Activated CD8-positive, alpha-beta memory T cell treated with anti-CD3 and anti-CD28 coated beads for 24 hours (primary cell): ENCODE measurements around the gene GPI.
"Not testable (repeated sequence)": the region's sequence is repeated elsewhere in the genome, so short reads cannot be mapped to it uniquely, and the experiment has no call there.

ENCODE experiments used
- DNase-seq: peaks from one replicate; pipeline ENCODE4 v3.0.0-alpha.2; 2020

The GPI gene

GRCh38 chr19:34369166-34369565 lies 4.2 kb downstream of the GPI start:
- DNase-seq: not testable (repeated sequence)

DNA sequence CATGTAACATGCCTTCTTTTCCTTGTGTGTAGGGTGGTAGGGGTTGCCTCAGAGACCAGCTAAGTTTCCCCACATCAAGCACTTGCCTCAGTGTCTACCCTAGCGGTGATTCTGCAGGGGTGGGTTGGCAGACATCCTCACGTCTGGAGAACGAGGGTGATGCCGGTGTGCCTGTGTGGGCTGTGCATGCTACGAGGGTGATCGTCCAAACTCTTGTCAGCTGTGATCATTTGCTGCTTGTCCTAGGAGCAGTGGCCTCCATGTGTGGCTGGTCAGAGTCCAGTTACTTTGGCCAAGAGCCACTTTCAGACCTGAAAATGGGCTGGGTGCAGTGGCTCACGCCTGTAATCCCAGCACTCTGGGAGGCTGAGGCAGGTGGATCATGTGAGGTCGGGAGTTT lies 5.1 kb downstream of the GPI start:
- no peak for DNase-seq

DNA sequence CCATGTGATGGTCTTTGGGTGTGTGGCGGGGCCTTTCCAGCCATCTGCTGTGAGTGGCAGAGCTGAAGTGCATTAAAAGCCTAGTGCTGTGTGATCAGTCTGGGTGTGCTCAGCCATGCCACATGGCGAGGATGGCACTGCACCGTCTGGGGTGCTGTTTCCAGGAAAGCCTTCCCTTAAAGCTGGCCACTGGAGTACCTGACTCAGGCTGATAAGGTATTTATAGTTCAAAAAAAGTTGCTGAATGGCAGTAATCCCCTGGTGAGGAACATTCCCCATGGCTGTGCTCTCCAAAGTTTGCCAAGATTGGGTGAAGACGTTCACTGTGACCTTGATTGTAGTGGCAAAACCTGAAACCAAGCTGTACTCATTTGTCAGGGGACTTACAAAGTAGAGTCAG lies 6.0 kb downstream of the GPI start:
- no peak for DNase-seq

- no peak for DNase-seq
These were observed 8.7 kb downstream of the GPI start for GRCh38 chr19:34373601-34374288.

- no peak for DNase-seq
These were observed 10.6 kb downstream of the GPI start for GRCh38 chr19:34375598-34375997.

DNA sequence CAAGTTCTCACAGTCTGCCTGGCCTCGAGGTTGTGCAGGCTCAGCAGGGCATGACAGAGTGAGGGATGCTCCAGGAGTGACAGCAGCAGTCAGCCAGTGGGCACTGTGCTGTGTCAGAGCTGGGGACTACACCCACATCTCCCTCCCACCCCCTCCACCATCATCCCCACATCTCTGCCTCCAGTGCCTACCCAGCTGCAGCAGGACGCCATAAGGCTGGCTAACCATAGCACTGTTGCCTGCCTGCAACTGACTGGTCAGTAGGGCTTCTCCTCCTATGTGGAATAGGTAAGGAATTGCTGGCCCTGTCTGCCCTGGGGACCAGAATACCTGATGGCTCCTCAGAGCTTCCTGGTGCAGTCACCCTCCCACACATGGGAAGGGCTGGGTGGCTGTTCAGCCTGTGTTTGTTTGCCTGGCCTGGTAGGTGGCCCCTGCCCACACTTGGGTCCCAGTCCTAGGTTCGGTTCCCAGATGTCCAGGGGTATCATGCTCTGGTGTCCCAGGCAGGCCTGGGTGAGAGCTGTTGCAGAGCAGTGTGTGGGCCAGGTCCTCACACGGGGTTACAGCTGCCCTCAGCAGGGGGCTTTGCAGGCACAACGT lies 15.7 kb downstream of the GPI start:
- no peak for DNase-seq

DNA sequence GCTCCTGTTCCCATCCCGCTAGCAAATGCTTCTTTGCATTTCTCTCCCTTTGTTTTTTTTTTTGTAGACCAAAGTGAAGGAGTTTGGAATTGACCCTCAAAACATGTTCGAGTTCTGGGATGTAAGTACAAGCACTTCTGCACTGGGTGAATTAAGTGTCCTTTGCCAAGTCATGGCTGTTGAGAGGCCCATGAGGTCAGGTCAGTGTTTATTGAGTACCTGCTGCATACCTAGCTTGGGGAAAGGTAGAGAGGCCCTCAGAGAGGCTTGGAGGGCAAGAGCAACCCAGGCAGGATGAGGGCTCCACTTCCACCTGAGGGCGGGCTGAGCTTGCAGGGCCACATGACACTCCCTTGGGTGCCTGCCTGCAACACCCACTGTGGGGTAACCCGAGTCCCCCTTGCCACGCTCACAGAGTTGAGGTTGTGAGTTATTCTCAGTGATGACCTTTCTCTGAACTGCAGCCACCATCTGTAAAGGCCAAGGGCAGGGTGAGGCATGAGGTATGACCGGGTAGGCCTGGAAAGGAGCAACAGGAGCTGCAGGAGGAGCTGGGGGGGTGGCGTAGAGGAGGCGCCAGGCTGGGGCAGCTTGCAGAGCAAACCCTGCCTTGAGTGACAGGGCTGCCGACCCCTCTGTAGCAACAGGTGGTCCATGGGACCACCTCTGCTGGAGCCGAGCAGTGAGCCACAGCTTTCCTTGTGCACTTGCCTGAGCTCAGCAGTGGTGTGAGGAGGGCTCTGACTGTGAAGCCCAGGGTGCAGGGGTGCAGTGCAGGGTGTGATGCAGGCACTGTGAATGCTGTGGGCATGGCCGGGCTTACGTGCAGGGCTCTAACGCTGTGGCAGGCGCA lies 16.6 kb downstream of the GPI start:
- DNase-seq: no peak

- no peak for DNase-seq
These were observed 17.5 kb downstream of the GPI start for GRCh38 chr19:34382471-34382870.

DNA sequence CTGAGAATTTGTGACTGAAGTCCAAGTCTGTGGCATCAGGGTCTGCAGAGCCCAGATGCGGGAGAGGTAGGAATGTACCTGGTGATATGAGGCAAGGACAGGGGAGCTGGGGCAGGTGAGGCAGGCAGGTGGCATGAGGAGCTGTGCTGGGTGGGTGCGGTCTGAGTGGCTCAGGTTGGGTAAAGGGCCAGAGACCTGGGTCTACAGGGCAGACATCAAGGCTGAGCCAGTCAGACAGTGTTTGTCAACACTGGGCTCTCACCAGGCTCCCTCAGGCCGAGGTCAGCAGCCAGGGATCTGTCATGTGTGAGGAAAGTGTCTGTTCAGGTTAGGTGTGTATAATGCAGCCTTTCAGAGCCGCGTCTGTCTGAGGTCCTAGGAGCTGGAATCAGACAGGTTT lies 18.6 kb downstream of the GPI start:
- no peak for DNase-seq

DNA sequence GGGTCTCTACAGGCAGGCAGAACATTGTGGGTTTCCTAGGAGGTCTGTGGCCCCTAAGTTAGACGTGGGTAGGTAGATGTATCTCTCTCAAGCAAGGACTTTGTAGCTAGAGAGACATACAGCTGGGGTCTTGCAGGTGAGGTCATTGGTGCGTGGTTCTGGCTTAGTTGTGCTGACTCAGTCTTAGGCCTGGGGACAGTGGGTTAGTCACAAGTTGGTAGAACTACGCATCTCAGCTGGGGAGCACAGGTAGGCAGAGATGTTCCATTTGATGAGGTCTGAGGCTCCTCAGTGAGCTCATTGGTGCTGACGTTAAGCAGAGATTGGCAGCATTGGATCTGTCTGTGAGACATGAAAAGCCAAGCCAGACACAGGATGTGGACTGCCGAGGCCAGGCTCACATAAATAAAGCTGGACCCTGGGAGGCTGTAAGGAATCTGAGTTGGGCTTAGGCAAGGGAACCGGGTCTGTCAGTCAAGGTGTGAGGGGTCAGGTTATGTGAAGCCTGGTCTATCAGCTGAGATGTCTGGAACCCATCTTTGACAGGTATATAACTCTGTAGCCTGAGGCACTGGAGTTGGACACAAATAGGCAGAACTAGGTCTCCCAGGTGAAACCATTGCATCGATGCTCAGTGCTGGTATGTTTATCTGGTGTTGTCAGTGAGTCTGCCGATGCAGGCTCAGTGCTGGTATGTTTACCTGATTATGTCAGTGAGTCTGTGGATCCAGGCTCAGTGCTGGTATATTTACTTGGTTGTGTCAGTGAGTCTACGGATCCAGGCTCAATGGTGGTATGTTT lies 21.8 kb downstream of the GPI start:
- no peak for DNase-seq

- DNase-seq: no peak
These were observed 22.4 kb downstream of the GPI start for GRCh38 chr19:34387446-34387810.

DNA sequence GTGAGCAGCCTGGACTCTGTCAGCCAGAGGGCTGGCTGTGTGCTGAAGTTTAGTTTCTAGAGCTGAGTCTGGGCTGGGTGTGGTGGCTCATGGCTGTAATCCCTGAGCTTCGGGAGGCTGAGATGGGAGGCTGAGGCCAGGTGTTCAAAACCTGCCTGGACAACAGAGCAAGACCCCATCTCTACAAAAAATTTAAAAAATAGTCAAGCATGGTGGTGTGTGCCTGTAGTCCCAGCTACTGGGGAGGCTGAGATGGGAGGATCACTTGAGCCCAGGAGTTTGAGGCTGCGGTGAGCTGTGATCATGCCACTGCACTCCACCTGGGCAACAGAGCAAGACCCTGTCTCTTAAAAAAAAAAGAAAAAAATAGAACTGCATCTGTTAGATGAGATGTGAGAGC lies 23.7 kb downstream of the GPI start:
- not testable (repeated sequence) for DNase-seq

GRCh38 chr19:34391813-34392212 lies 26.8 kb downstream of the GPI start:
- no peak for DNase-seq

GRCh38 chr19:34393031-34393430 lies 28.0 kb downstream of the GPI start:
- no peak for DNase-seq

DNA sequence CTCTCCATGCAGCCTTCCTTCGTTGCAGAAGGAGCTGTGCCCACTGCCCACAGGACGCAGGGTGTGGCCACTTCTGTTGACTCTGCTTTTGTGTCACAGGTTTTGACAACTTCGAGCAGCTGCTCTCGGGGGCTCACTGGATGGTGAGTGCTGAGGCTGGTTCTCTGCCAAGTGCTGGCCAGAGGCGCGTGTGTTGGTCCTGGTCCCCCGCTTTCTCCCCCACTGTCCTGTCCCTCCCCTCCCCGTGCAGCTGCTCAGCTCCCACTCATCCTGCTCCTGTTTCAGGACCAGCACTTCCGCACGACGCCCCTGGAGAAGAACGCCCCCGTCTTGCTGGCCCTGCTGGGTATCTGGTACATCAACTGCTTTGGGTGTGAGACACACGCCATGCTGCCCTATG lies 28.6 kb downstream of the GPI start:
- DNase-seq: no peak

GRCh38 chr19:34397853-34398252 lies 32.9 kb downstream of the GPI start:
- DNase-seq: no peak

DNA sequence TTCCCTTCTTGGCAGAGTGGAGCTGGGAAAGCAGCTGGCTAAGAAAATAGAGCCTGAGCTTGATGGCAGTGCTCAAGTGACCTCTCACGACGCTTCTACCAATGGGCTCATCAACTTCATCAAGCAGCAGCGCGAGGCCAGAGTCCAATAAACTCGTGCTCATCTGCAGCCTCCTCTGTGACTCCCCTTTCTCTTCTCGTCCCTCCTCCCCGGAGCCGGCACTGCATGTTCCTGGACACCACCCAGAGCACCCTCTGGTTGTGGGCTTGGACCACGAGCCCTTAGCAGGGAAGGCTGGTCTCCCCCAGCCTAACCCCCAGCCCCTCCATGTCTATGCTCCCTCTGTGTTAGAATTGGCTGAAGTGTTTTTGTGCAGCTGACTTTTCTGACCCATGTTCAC lies 34.9 kb downstream of the GPI start:
- no peak for DNase-seq

DNA sequence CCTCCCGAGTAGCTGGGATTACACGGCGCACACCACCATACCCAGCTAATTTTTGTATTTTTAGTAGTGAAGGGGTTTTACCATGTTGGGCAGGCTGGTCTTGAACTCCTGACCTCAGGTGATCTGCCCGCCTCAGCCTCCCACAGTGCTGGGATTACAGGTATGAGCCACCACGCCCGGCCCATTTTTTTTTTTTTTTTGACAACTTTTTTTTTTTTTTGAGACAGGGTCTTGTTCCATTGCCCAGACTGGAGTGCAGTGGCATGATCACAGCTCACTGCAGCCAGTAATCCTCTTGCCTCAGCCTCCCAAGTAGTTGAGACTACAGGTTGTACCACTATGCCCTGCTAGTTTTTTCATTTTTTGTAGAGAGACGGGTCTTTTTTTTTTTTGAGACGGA lies 35.8 kb downstream of the GPI start:
- DNase-seq: not testable (repeated sequence)

DNA sequence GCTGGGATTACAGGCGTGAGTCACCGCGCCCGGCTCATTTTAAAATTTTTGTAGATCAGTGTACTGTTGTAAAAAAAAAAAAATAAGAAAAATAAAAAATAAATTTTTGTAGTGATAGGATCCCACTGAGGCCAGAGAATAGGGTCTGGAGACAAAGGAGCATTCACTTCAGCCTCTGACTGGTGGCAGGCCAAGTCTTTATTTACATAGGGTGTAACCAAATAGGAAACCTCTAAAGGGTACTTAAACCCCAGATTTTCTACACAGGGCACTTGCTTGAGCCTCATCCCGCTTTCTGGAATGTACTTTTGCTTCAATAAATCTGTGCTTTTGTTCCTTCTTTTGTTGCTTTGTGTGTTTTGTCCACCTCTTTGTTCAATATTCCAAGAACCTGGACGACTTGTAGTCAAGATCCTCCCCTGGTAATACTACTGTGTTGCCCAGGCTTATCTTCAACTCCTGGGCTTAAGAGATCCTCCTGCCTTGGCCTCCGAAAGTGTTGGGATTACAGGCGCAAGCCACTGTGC lies 37.1 kb downstream of the GPI start:
- DNase-seq: no peak

- no peak for DNase-seq
These were observed 38.8 kb downstream of the GPI start for GRCh38 chr19:34403784-34404108.

DNA sequence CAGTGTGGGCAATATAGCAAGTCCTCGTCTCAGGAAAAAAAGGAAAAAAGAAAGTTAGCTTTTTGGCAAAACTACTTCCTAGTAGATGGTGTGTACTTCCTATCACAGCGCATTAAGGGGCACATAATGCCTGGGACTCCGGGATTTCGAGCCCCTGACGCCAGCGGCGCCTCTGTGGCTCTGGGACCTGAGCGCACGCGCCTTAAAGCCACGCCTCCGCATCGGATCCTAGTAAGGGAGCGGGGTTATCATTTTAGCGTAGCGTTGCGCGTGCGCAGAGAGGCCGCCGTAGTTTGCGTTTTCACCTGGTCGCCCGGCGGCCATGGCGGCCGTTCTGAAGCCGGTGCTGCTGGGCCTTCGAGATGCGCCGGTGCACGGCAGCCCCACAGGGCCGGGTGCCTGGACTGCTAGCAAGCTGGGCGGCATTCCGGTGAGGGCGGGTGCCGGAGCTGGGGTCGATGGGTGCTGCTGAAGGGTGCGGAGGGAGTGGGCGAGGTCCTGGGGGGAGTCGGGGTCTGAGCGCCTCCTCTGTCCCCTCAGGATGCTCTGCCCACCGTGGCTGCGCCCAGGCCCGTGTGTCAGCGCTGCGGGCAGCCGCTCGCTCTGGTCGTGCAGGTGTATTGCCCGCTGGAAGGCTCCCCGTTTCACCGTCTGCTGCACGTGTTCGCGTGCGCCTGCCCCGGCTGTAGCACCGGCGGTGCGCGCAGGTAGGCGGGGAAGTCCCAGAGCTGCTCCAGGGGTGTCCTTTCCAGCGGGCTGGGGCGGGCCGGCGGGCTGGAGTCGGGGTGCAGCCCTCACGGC lies 39.3 kb downstream of the GPI start, which contains the start of gene PDCD2L:
Gene PDCD2L (plus strand): TSS at position 291 of the 801 bp plus-strand sequence. CDS start 32 bp downstream, at position 323.
- DNase-seq: peak; percentile 96
